Ectodermal cell (in vitro differentiated cells): Measurements from ENCODE around the gene KRTAP19-8.

Experiments used
- H3K27ac ChIP-seq: 2 replicates; pipeline ENCODE4 v1.7.0; 2013; ENCODE audit warnings: mild to moderate bottlenecking, low read depth, low read length; ENCODE audit not compliant: insufficient read depth, poor library complexity, severe bottlenecking
- H3K27me3 ChIP-seq: 2 replicates; pipeline ENCODE4 v1.7.0; 2013; ENCODE audit warnings: mild to moderate bottlenecking, low read length; ENCODE audit not compliant: insufficient read depth, control insufficient read depth, poor library complexity, severe bottlenecking
- H3K36me3 ChIP-seq: one replicate; pipeline ENCODE4 v1.7.0; 2013; ENCODE audit warnings: low read length; ENCODE audit not compliant: control insufficient read depth, insufficient read depth
- H3K4me1 ChIP-seq: one replicate; pipeline ENCODE4 v1.7.0; 2013; ENCODE audit warnings: low read length; ENCODE audit not compliant: control insufficient read depth, insufficient read depth
- H3K4me3 ChIP-seq: 2 replicates; pipeline ENCODE4 v1.7.0; 2013; ENCODE audit warnings: low read depth, low read length, control low read depth; ENCODE audit not compliant: insufficient read depth
- H3K9me3 ChIP-seq: 2 replicates; pipeline ENCODE4 v1.7.0; 2013; ENCODE audit warnings: mild to moderate bottlenecking, low read length, moderate library complexity; ENCODE audit not compliant: control insufficient read depth
- WGBS, 2 experiments: methylation state at CpG; one replicate each; pipeline ENCODE4 v1.1.7; 2013; ENCODE audit warnings: missing lambda C conversion rate in 2 of 2; 5-methylcytosine and 5-hydroxymethylcytosine counted together

KRTAP19-8 gene

GRCh38 chr21:31012133-31013089 lies 25.9 kb downstream of the KRTAP19-8 start:
- Histone ChIP-seq H3K4me1 (no peaks in the 10 kb centered on the region), H3K4me3 (no peak overlapping the region), H3K27me3 (no peaks in the 10 kb centered on the region), H3K27ac (no peak overlapping the region), H3K9me3 (no peaks in the 10 kb centered on the region), H3K36me3 (no peaks in the 10 kb centered on the region)
- 94 to 95% methylated on average over 4 of the region's 4 CpGs for WGBS, 2 experiments

GRCh38 chr21:31011412-31011811 lies 26.9 kb downstream of the KRTAP19-8 start:
- Histone ChIP-seq H3K9me3 (no peaks in the 10 kb centered on the region), H3K4me1 (no peaks in the 10 kb centered on the region), H3K36me3 (no peaks in the 10 kb centered on the region), H3K27ac (no peak overlapping the region), H3K4me3 (no peak overlapping the region), H3K27me3 (no peaks in the 10 kb centered on the region)
- WGBS, 2 experiments: 75 to 91% methylated on average over 1 of the region's 1 CpG

- Histone ChIP-seq H3K27me3 (no peaks in the 10 kb centered on the region), H3K9me3 (no peaks in the 10 kb centered on the region), H3K27ac (no peak overlapping the region), H3K36me3 (no peaks in the 10 kb centered on the region), H3K4me3 (no peak overlapping the region), H3K4me1 (no peaks in the 10 kb centered on the region)
- WGBS, 2 experiments: 92 to 97% methylated on average over 1 of the region's 1 CpG
These were observed 29.9 kb downstream of the KRTAP19-8 start for GRCh38 chr21:31008355-31008754.

- Histone ChIP-seq H3K4me3 (no peak overlapping the region), H3K4me1 (no peaks in the 10 kb centered on the region), H3K27me3 (no peaks in the 10 kb centered on the region), H3K9me3 (no peaks in the 10 kb centered on the region), H3K36me3 (no peaks in the 10 kb centered on the region), H3K27ac (no peak overlapping the region)
- 91 to 96% methylated on average over 5 of the region's 5 CpGs for WGBS, 2 experiments
These were observed 33.3 kb downstream of the KRTAP19-8 start for GRCh38 chr21:31005019-31005418.

- Histone ChIP-seq H3K4me3 (no peak overlapping the region), H3K4me1 (no peaks in the 10 kb centered on the region), H3K27me3 (no peaks in the 10 kb centered on the region), H3K36me3 (no peaks in the 10 kb centered on the region), H3K9me3 (no peaks in the 10 kb centered on the region), H3K27ac (no peak overlapping the region)
- WGBS, 2 experiments: 93% methylated on average over 10 of the region's 10 CpGs
These were observed 34.8 kb downstream of the KRTAP19-8 start for GRCh38 chr21:31003471-31003870.

- Histone ChIP-seq H3K4me1 (no peaks in the 10 kb centered on the region), H3K4me3 (no peak overlapping the region), H3K9me3 (no peaks in the 10 kb centered on the region), H3K27me3 (no peaks in the 10 kb centered on the region), H3K27ac (no peak overlapping the region), H3K36me3 (no peaks in the 10 kb centered on the region)
- WGBS, 2 experiments: 64 to 100% methylated on average over 2 to 3 of the region's 3 CpGs
These were observed 40.7 kb downstream of the KRTAP19-8 start for GRCh38 chr21:30997541-30997940.

- no peak overlapping the region for H3K27ac ChIP-seq
- H3K36me3 ChIP-seq: no peaks in the 10 kb centered on the region
- no peaks in the 10 kb centered on the region for H3K9me3 ChIP-seq
- H3K4me3 ChIP-seq: no peak overlapping the region
- no peaks in the 10 kb centered on the region for H3K4me1 ChIP-seq
- H3K27me3 ChIP-seq: no peaks in the 10 kb centered on the region
- 84 to 96% methylated on average over 2 of the region's 2 CpGs for WGBS, 2 experiments
These were observed 41.5 kb downstream of the KRTAP19-8 start for GRCh38 chr21:30996728-30997127.

GRCh38 chr21:30994932-30995331 lies 43.3 kb downstream of the KRTAP19-8 start:
- Histone ChIP-seq H3K27me3 (no peaks in the 10 kb centered on the region), H3K4me3 (no peak overlapping the region), H3K27ac (no peak overlapping the region), H3K4me1 (no peaks in the 10 kb centered on the region), H3K36me3 (no peaks in the 10 kb centered on the region), H3K9me3 (no peaks in the 10 kb centered on the region)
- WGBS, 2 experiments: 85 to 86% methylated on average over 5 of the region's 5 CpGs

- 85 to 87% methylated on average over 4 to 5 of the region's 5 CpGs for WGBS, 2 experiments
- no peaks in the 10 kb centered on the region for H3K9me3 ChIP-seq
- no peak overlapping the region for H3K27ac ChIP-seq
- no peaks in the 10 kb centered on the region for H3K27me3 ChIP-seq
- no peak overlapping the region for H3K4me3 ChIP-seq
- H3K4me1 ChIP-seq: no peaks in the 10 kb centered on the region
- no peaks in the 10 kb centered on the region for H3K36me3 ChIP-seq
These were observed 47.6 kb downstream of the KRTAP19-8 start for GRCh38 chr21:30990514-30991262.

- Histone ChIP-seq H3K9me3 (no peaks in the 10 kb centered on the region), H3K4me1 (no peaks in the 10 kb centered on the region), H3K27me3 (no peaks in the 10 kb centered on the region), H3K4me3 (no peak overlapping the region), H3K36me3 (no peaks in the 10 kb centered on the region), H3K27ac (no peak overlapping the region)
- WGBS, 2 experiments: 88 to 95% methylated on average over 1 of the region's 1 CpG
These were observed 49.6 kb downstream of the KRTAP19-8 start for GRCh38 chr21:30988706-30989105.
